NB4 (cell line): ENCODE measurements around the gene GFER.
"Not testable (repeated sequence)": the region's sequence is repeated elsewhere in the genome, so short reads cannot be mapped to it uniquely, and the experiment has no call there.

Experiments used
- DNase-seq: peaks from one replicate; pipeline ENCODE4 v3.0.0; 2010; ENCODE audit warnings: low read depth
- H3K4me3 ChIP-seq: one replicate; pipeline ENCODE4 v1.5.1; 2011; ENCODE audit warnings: mild to moderate bottlenecking, low read depth, low read length, moderate library complexity
- CTCF ChIP-seq: IDR thresholded peaks from one replicate; pipeline ENCODE4 v1.5.1; 2012; ENCODE audit warnings: low read depth, low read length
- MAX ChIP-seq: IDR thresholded peaks from 2 replicates; pipeline ENCODE4 v1.6.1; 2011; ENCODE audit warnings: low read depth, low read length
- MYC ChIP-seq: IDR thresholded peaks from 2 replicates; pipeline ENCODE4 v1.6.1; 2011; ENCODE audit warnings: low read depth, low read length
- POLR2A ChIP-seq: IDR thresholded peaks from 2 replicates; pipeline ENCODE4 v1.6.1; 2011; ENCODE audit warnings: mild to moderate bottlenecking; ENCODE audit not compliant: insufficient read length; ENCODE audit errors: extremely low read depth

GFER gene

GRCh38 chr16:1950559-1950958 is 33.4 kb upstream of the GFER start:
- no peak overlapping the region for H3K4me3 ChIP-seq
- no peak for DNase-seq
- TF ChIP-seq MAX = no peak
- no peak for TF ChIP-seq POLR2A
- TF ChIP-seq CTCF = no peak
- TF ChIP-seq MYC = no peak

GRCh38 chr16:1953734-1954133 is 30.3 kb upstream of the GFER start:
- TF ChIP-seq MYC (no peak), POLR2A (no peak), CTCF (no peak), MAX (no peak)
- DNase-seq = no peak
- no peak overlapping the region for H3K4me3 ChIP-seq

GRCh38 chr16:1957434-1958142 is 26.4 kb upstream of the GFER start:
- H3K4me3 ChIP-seq, DNase-seq: not testable (repeated sequence)

GRCh38 chr16:1958143-1958491 is 25.9 kb upstream of the GFER start:
- not testable (repeated sequence) for H3K4me3 ChIP-seq, DNase-seq

- H3K4me3 ChIP-seq = peak overlapping the region; percentile 16
- DNase-seq = no peak
- TF ChIP-seq CTCF (no peak), POLR2A (no peak), MYC (no peak), MAX (no peak)
These were observed 25.2 kb upstream of the GFER start for GRCh38 chr16:1958715-1959268.

GRCh38 chr16:1959269-1960039 is 24.5 kb upstream of the GFER start, which contains the start of gene NDUFB10:
TSS of gene NDUFB10 (plus strand) at chr16:1959538. CDS start at chr16:1959625, 87 bp downstream.
- DNase-seq = peak; percentile 93
- H3K4me3 ChIP-seq = peak within 1 kb of the TSS; percentile 77
- TF ChIP-seq MAX (peak; percentile 47), MYC (peak; percentile 76), POLR2A (peak; percentile 93), CTCF (peak; percentile 66)
